ENCODE measurements around the gene GTPBP2. TPM values are rescaled to one million over a fixed set of nuclear protein-coding genes. Genes with fewer than 3 reads are reported as not detected.

The GTPBP2 gene
- total and polyA plus RNA-seq, 2 experiments from 2014 or later: 17.5 to 55.9 TPM

DNA sequence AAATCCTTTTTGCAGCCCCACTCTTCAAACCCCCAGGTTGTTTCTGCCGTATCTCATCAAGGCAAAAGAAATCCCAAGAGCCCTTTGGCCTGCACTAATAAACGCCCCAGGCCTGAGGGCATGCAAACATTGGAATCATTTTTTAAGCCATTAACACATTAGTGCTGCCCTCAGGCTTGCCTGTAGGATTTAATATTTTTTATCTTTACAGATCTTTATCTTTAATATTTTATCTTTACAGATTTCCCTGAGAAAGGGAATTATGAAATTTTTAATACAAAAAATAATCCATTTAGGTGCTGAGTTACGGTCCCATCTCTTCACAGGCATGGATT is 14.7 kb downstream of the GTPBP2 start (continued):
- TF ChIP-seq ZNF462 (CRISPR knock-in tag; IDR thresholded peaks at IDR 0.05) (no peak), EZH2 (IDR thresholded peaks at IDR 0.05; ENCODE audit: low read depth, unreplicated experiment) (no peak), REST (IDR thresholded peaks at IDR 0.05; ENCODE audit: unreplicated experiment) (no peak)

GRCh38 chr6:43613721-43614395 is 15.2 kb downstream of the GTPBP2 start:
- H3K4me2 ChIP-seq: no peak overlapping the region
- H3K27ac ChIP-seq (ENCODE audit: low read depth): no peak overlapping the region
- Mint-ChIP-seq H3K36me3 (ENCODE audit: low read depth) (peaks cover 8% of the 10 kb centered on the region; the same call in 2 of the 3 replicates), H3K9me3 (no peaks in the 10 kb centered on the region), H3K27me3 (ENCODE audit: insufficient read depth, low read depth, poor library complexity) (no peaks in the 10 kb centered on the region), H3K27ac (no peak overlapping the region), H3K4me1 (no peaks in the 10 kb centered on the region), H3K4me3 (no peak overlapping the region; the same call in 2 of the 3 replicates)
- no peaks in the 10 kb centered on the region for H4K20me1 ChIP-seq (replicated peaks; ENCODE audit: insufficient read depth)
- DNase-seq (ENCODE audit: low spot score) (no peak), ATAC-seq (no peak)
- no peaks in the 10 kb centered on the region for H3K27me3 ChIP-seq (ENCODE audit: insufficient read depth)
- no peak overlapping the region for H3K4me3 ChIP-seq
- H3K79me2 ChIP-seq (replicated peaks; ENCODE audit: insufficient read depth): no peaks in the 10 kb centered on the region
- no peak overlapping the region for H2AFZ ChIP-seq
- H3K4me1 ChIP-seq (ENCODE audit: insufficient read depth): no peaks in the 10 kb centered on the region
- H3F3A ChIP-seq (replicated peaks; ENCODE audit: low read depth): no peaks in the 10 kb centered on the region
- peaks cover 8% of the 10 kb centered on the region; the same call in 1 of the 2 replicates for H3K36me3 ChIP-seq (ENCODE audit: insufficient read depth)
- no peaks in the 10 kb centered on the region for H3K9me2 ChIP-seq (ENCODE audit: insufficient read depth)
- TF ChIP-seq CREB1 (CRISPR knock-in tag; IDR thresholded peaks at IDR 0.05; ENCODE audit: low read depth): no peak
- TF ChIP-seq EZH2 (IDR thresholded peaks at IDR 0.05; ENCODE audit: low read depth, unreplicated experiment): no peak
- no peak for TF ChIP-seq NANOG (IDR thresholded peaks at IDR 0.05; ENCODE audit: borderline replicate concordance)
- no peak for TF ChIP-seq EZH2phosphoT487 (IDR thresholded peaks at IDR 0.05; ENCODE audit: unreplicated experiment)
- TF ChIP-seq REST (IDR thresholded peaks at IDR 0.05; ENCODE audit: unreplicated experiment): no peak
